PC-3 (cell line): ENCODE measurements around the gene NDUFA13.

Experiments used
- CTCF ChIP-seq: fragments of 300-600 bp; sonication (generic); conservative IDR thresholded peaks from 2 replicates; pipeline ENCODE4 v1.5.1; 2017; ENCODE audit warnings: antibody characterized with exemption, low read depth, mild to moderate bottlenecking, low read length
- EZH2 ChIP-seq: fragments of 300-600 bp; sonication (generic); IDR thresholded peaks from one replicate; pipeline ENCODE4 v1.6.1; 2017; ENCODE audit warnings: antibody characterized with exemption, mild to moderate bottlenecking, low read length; ENCODE audit not compliant: unreplicated experiment
- EZH2phosphoT487 ChIP-seq: fragments of 300-600 bp; sonication (generic); IDR thresholded peaks from 2 replicates; pipeline ENCODE4 v1.6.1; 2018; ENCODE audit warnings: mild to moderate bottlenecking, antibody characterized with exemption, low read length, borderline replicate concordance

GRCh38 chr19:19534556-19535265, 18.7 kb downstream of the NDUFA13 start:
- TF ChIP-seq CTCF (no peak), EZH2 (no peak), EZH2phosphoT487 (no peak)
